HEK293T (cell line): ENCODE data around the gene U2AF2.

Source experiments
- ARNT ChIP-seq: fragments of 450-650 bp; IDR thresholded peaks from 2 replicates; pipeline ENCODE4 v1.6.1; 2017; ENCODE audit warnings: mild to moderate bottlenecking
- BHLHE40 ChIP-seq: fragments of 450-650 bp; IDR thresholded peaks from 2 replicates; pipeline ENCODE4 v1.6.1; 2016; ENCODE audit warnings: mild to moderate bottlenecking, moderate library complexity, borderline replicate concordance
- CTBP1 ChIP-seq: fragments of 450-650 bp; IDR thresholded peaks from 2 replicates; pipeline ENCODE4 v1.6.1; 2016; ENCODE audit warnings: borderline replicate concordance
- ELF4 ChIP-seq: fragments of 450-650 bp; IDR thresholded peaks from 2 replicates; pipeline ENCODE4 v1.6.1; 2017; ENCODE audit warnings: antibody characterized with exemption
- FOXA1 ChIP-seq: fragments of 450-650 bp; IDR thresholded peaks from 2 replicates; pipeline ENCODE4 v1.6.1; 2016; ENCODE audit warnings: mild to moderate bottlenecking
- FOXK2 ChIP-seq: fragments of 450-650 bp; IDR thresholded peaks from 2 replicates; pipeline ENCODE4 v1.6.1; 2016; ENCODE audit warnings: mild to moderate bottlenecking
- FOXM1 ChIP-seq: fragments of 450-650 bp; IDR thresholded peaks from 2 replicates; pipeline ENCODE4 v1.6.1; 2017; ENCODE audit warnings: mild to moderate bottlenecking, borderline replicate concordance
- HDGF ChIP-seq: fragments of 450-650 bp; IDR thresholded peaks from 2 replicates; pipeline ENCODE4 v1.6.1; 2017; ENCODE audit warnings: antibody characterized with exemption, borderline replicate concordance
- L3MBTL2 ChIP-seq: fragments of 450-650 bp; conservative IDR thresholded peaks from 2 replicates; pipeline ENCODE4 v1.6.1; 2016; ENCODE audit warnings: mild to moderate bottlenecking
- LEF1 ChIP-seq: fragments of 450-650 bp; IDR thresholded peaks from 2 replicates; pipeline ENCODE4 v1.6.1; 2017; ENCODE audit warnings: mild to moderate bottlenecking, borderline replicate concordance
- SP1 ChIP-seq: fragments of 450-650 bp; IDR thresholded peaks from 2 replicates; pipeline ENCODE4 v1.6.1; 2017
- SUZ12 ChIP-seq: fragments of 450-650 bp; IDR thresholded peaks from 2 replicates; pipeline ENCODE4 v1.6.1; 2016; ENCODE audit warnings: mild to moderate bottlenecking
- ZNF384 ChIP-seq: fragments of 450-650 bp; IDR thresholded peaks from 2 replicates; pipeline ENCODE4 v1.6.1; 2016
- TF ChIP-seq, protein P1 (sequence below): fragments of 450-650 bp; IDR thresholded peaks from 2 replicates; pipeline ENCODE4 v1.6.1; 2016

- TF ChIP-seq SUZ12, result no peak
- TF ChIP-seq FOXM1, result no peak
- TF ChIP-seq CTBP1, result no peak
- TF ChIP-seq, protein P1, sequence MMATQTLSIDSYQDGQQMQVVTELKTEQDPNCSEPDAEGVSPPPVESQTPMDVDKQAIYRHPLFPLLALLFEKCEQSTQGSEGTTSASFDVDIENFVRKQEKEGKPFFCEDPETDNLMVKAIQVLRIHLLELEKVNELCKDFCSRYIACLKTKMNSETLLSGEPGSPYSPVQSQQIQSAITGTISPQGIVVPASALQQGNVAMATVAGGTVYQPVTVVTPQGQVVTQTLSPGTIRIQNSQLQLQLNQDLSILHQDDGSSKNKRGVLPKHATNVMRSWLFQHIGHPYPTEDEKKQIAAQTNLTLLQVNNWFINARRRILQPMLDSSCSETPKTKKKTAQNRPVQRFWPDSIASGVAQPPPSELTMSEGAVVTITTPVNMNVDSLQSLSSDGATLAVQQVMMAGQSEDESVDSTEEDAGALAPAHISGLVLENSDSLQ, result no peak
- no peak for TF ChIP-seq LEF1
- TF ChIP-seq ARNT, result no peak
- TF ChIP-seq BHLHE40, result no peak
- no peak for TF ChIP-seq SP1
- TF ChIP-seq ELF4, result peak; percentile 87
- no peak for TF ChIP-seq HDGF
- no peak for TF ChIP-seq FOXK2
- TF ChIP-seq ZNF384, result no peak; the same call in 1 of the 2 replicates
- peak; percentile 51 for TF ChIP-seq L3MBTL2
- no peak for TF ChIP-seq FOXA1
These were observed 1.0 kb upstream of the U2AF2 start for GRCh38 chr19:55653651-55654322.
